Endothelial cell of umbilical vein (primary cell): ENCODE data around the gene OSGIN1. TPM values are rescaled to one million over a fixed set of nuclear protein-coding genes. Genes with fewer than 3 reads are reported as not detected.

Experiments used
- BruUV-seq: library from RNA; stranded (reverse); fragments of 400-500 nt; replicated peaks from 2 replicates; lab custom pipeline; 2021; lab: Mats Ljungman, UMichigan
- CTCF ChIA-PET: fragments of 300-600, 350-600 bp; sonication (Branson Sonifier 250); formaldehyde crosslinking; loops from one replicate; lab custom pipeline; 2021; ENCODE audit warnings: antibody characterized with exemption, inconsistent platforms; lab: Charles Lee
- POLR2A ChIA-PET: fragments of 300-600, 350-600 bp; sonication (Branson Sonifier 250); formaldehyde crosslinking; loops from one replicate; lab custom pipeline; 2021; ENCODE audit warnings: antibody characterized with exemption, inconsistent platforms; lab: Charles Lee
- DNase-seq: peaks from one replicate; pipeline ENCODE4 v3.0.0-alpha.2; 2011; ENCODE audit warnings: low read depth, low spot score
- FAIRE-seq: peaks from 2 replicates; lab custom pipeline; 2011; peaks lifted over from hg19 to GRCh38; lab: Jason Lieb, UNC
- H2AFZ ChIP-seq: 2 replicates; pipeline ENCODE4 v1.6.0; 2012; ENCODE audit warnings: low read depth, low read length, control low read depth, inconsistent platforms
- H3K27ac ChIP-seq: 2 replicates; pipeline ENCODE4 v1.5.1; 2011; ENCODE audit warnings: low read depth, mild to moderate bottlenecking, control low read depth, low read length, moderate library complexity; ENCODE audit not compliant: insufficient read depth
- H3K27me3 ChIP-seq, 2 experiments: 2 replicates each; pipeline versions ENCODE4 v1.6.0 to v1.6.1; 2011; ENCODE audit warnings: low read length in 2 of 2, mixed read lengths in 1 of 2; ENCODE audit not compliant: control insufficient read depth in 2 of 2, insufficient read depth in 2 of 2
- H3K36me3 ChIP-seq, 2 experiments: 2 replicates in 1 of 2; 3 replicates in 1 of 2; pipeline ENCODE4 v1.5.1; 2011; ENCODE audit warnings: low read length in 2 of 2, mild to moderate bottlenecking in 1 of 2, moderate library complexity in 1 of 2; ENCODE audit not compliant: control insufficient read depth in 2 of 2, insufficient read depth in 2 of 2; ENCODE audit errors: extremely low read depth in 1 of 2
- H3K4me1 ChIP-seq: 3 replicates; pipeline ENCODE4 v1.5.1; 2011; ENCODE audit warnings: mild to moderate bottlenecking, low read length; ENCODE audit not compliant: control insufficient read depth, insufficient read depth; ENCODE audit errors: extremely low read depth
- H3K4me2 ChIP-seq: 2 replicates; pipeline ENCODE4 v1.6.1; 2011; ENCODE audit warnings: low read length, control low read depth, mixed read lengths; ENCODE audit not compliant: insufficient read depth
- H3K4me3 ChIP-seq, 3 experiments: fragments of 200-600 bp in 1 of 3; sonication (generic), shearing (Covaris generic) in 1 of 3; replicated peaks in 1 of 3; 2 replicates each; pipeline ENCODE4 v1.5.1; 2011 to 2016; ENCODE audit warnings: control low read depth in 3 of 3, low read length in 3 of 3, mild to moderate bottlenecking in 2 of 3, inconsistent platforms in 1 of 3, low read depth in 1 of 3, moderate library complexity in 1 of 3; ENCODE audit not compliant: insufficient read depth in 1 of 3
- H3K79me2 ChIP-seq: 2 replicates; pipeline ENCODE4 v1.6.0; 2012; ENCODE audit warnings: low read length, inconsistent platforms; ENCODE audit not compliant: control insufficient read depth, insufficient read depth
- H3K9ac ChIP-seq: replicated peaks from 2 replicates; pipeline ENCODE3; 2011; ENCODE audit warnings: low read length, control low read depth; ENCODE audit not compliant: insufficient read depth; ENCODE audit errors: extremely low read depth
- H3K9me1 ChIP-seq: replicated peaks from 3 replicates; pipeline ENCODE4 v1.6.0; 2011; ENCODE audit warnings: mild to moderate bottlenecking, low read length; ENCODE audit not compliant: control insufficient read depth, insufficient read depth; ENCODE audit errors: extremely low read depth
- H3K9me3 ChIP-seq: replicated peaks from 2 replicates; pipeline ENCODE4 v1.5.1; 2012; ENCODE audit warnings: low read length, inconsistent platforms; ENCODE audit not compliant: control insufficient read depth, insufficient read depth
- H4K20me1 ChIP-seq: replicated peaks from 2 replicates; pipeline ENCODE3; 2011; ENCODE audit warnings: mild to moderate bottlenecking, low read length; ENCODE audit not compliant: control insufficient read depth, insufficient read depth; ENCODE audit errors: extremely low read depth
- CTCF ChIP-seq, 2 donors: IDR thresholded peaks; 1 replicate in 1 of 2; 2 replicates in 1 of 2; pipeline ENCODE4 v1.5.1; 2011; ENCODE audit warnings: low read length in 2 of 2, mild to moderate bottlenecking in 2 of 2, moderate library complexity in 2 of 2, control low read depth in 1 of 2, inconsistent platforms in 1 of 2, low read depth in 1 of 2; ENCODE audit not compliant: insufficient read depth in 1 of 2; ENCODE audit errors: extremely low read depth in 1 of 2
- EZH2 ChIP-seq: IDR thresholded peaks from 2 replicates; pipeline ENCODE4 v1.6.1; 2012; ENCODE audit warnings: borderline replicate concordance, low read depth, mild to moderate bottlenecking, moderate library complexity, low read length, inconsistent platforms; ENCODE audit not compliant: severe bottlenecking
- FOS ChIP-seq: IDR thresholded peaks from 2 replicates; pipeline ENCODE4 v1.6.1; 2011; ENCODE audit warnings: mild to moderate bottlenecking, low read length, moderate library complexity, borderline replicate concordance; ENCODE audit not compliant: insufficient read depth
- GATA2 ChIP-seq: IDR thresholded peaks from 2 replicates; pipeline ENCODE4 v1.7.0; 2011; ENCODE audit warnings: low read depth, mild to moderate bottlenecking, moderate library complexity, mixed read lengths, low read length; ENCODE audit not compliant: insufficient read length, insufficient read depth
- JUN ChIP-seq: IDR thresholded peaks from 2 replicates; pipeline ENCODE4 v1.6.1; 2011; ENCODE audit warnings: borderline replicate concordance, low read depth; ENCODE audit not compliant: insufficient read length, insufficient read depth
- MAX ChIP-seq: IDR thresholded peaks from 2 replicates; pipeline ENCODE4 v1.6.1; 2011; ENCODE audit not compliant: insufficient read depth, insufficient read length
- MYC ChIP-seq: IDR thresholded peaks from one replicate; pipeline ENCODE4 v1.6.1; 2011; ENCODE audit warnings: mild to moderate bottlenecking, low read depth, low read length
- POLR2A ChIP-seq: IDR thresholded peaks from 2 replicates; pipeline ENCODE4 v1.6.1; 2012; ENCODE audit warnings: low read depth, mild to moderate bottlenecking, control low read depth, low read length
- POLR2AphosphoS5 ChIP-seq: IDR thresholded peaks from 2 replicates; pipeline ENCODE4 v1.6.1; 2012; ENCODE audit warnings: low read depth, mild to moderate bottlenecking, control low read depth, low read length, moderate library complexity; ENCODE audit not compliant: insufficient read depth
- dilution Hi-C: fragments of 300-500 bp; cut with MboI; formaldehyde crosslinking; loops from one replicate; pipeline ENCODE4 v1.15.0; 2019; ENCODE audit warnings: low sequenced_read_pairs; ENCODE audit not compliant: extremely low pct_ligation_motif_present
- intact Hi-C: fragments of 100-400 bp; cut with micrococcal nuclease; formaldehyde crosslinking; loops from one replicate; pipeline ENCODE4 v1.10.0; 2022
- polyA plus RNA-seq, 4 experiments: library from polyadenylated mRNA; depleted of rRNA in 3 of 4; stranded (reverse) in 3 of 4; unstranded in 1 of 4; fragments of >200 nt; gene quantifications; 2 replicates each; pipeline versions ENCODE4 v1.2.1 to v1.2.3, GENCODE V29; 2011 to 2012; ENCODE audit warnings: missing spikeins in 1 of 4
- total RNA-seq: library from RNA; stranded (reverse); gene quantifications from 2 replicates; pipeline ENCODE4 v1.2.3, GENCODE V29; 2021

Gene OSGIN1
- total and polyA plus RNA-seq, 2 donors (not counting 3 experiments of a cell fraction or from before 2014, with no cell fraction given), result 9.2 to 11.0 TPM

- no peak overlapping the region for H3K4me3 ChIP-seq
- H4K20me1 ChIP-seq, result no peaks in the 10 kb centered on the region
- peak overlapping the region; percentile 39 for H2AFZ ChIP-seq
- no peak overlapping the region for H3K9ac ChIP-seq
- TF ChIP-seq FOS (no peak), GATA2 (no peak), MYC (no peak), POLR2A (no peak), JUN (no peak), POLR2AphosphoS5 (no peak)
- H3K9me3 ChIP-seq, result no peaks in the 10 kb centered on the region
- BruUV-seq, result no TSS peak
- H3K36me3 ChIP-seq, result peaks cover 0 to 20% of the 10 kb centered on the region in 2 experiments
- POLR2A ChIA-PET, result no interaction called here
- no peaks in the 10 kb centered on the region for H3K79me2 ChIP-seq
- dilution Hi-C loops, result no loop called here
- FAIRE-seq (no peak), DNase-seq (no peak)
- CTCF ChIA-PET, result interaction anchor here (1.2 to 2.9 kb wide), 2 partner anchors 9 to 13 kb away, joined by 4 to 14 read pairs; no protein-coding TSS in a partner anchor
- no peaks in the 10 kb centered on the region for H3K9me1 ChIP-seq
- H3K4me1 ChIP-seq, result no peaks in the 10 kb centered on the region
- no peak overlapping the region for H3K4me2 ChIP-seq
- intact Hi-C loops, result no loop called here
- H3K27me3 ChIP-seq, result no peaks in the 10 kb centered on the region
- no peak overlapping the region for H3K27ac ChIP-seq
Measured at GRCh38 chr16:83913245-83913633, 39.8 kb upstream of the OSGIN1 start.

GRCh38 chr16:83914091-83914710 lies 38.8 kb upstream of the OSGIN1 start:
- Histone ChIP-seq H3K4me2 (no peak overlapping the region), H2AFZ (no peak overlapping the region), H3K9me3 (no peaks in the 10 kb centered on the region), H3K27me3 (no peaks in the 10 kb centered on the region), H3K4me3 (no peak overlapping the region), H3K36me3 (peaks cover 0 to 29% of the 10 kb centered on the region in 2 experiments), H3K4me1 (no peaks in the 10 kb centered on the region), H3K9me1 (no peaks in the 10 kb centered on the region), H4K20me1 (no peaks in the 10 kb centered on the region), H3K79me2 (no peaks in the 10 kb centered on the region), H3K27ac (no peak overlapping the region), H3K9ac (no peak overlapping the region)
- DNase-seq, result no peak
- dilution Hi-C loops (no loop called here), intact Hi-C loops (no loop called here)
- no TSS peak for BruUV-seq
- POLR2A ChIA-PET, result no interaction called here
- CTCF ChIA-PET, result no interaction called here
- TF ChIP-seq CTCF (IDR thresholded peaks at IDR 0.05; ENCODE audit: extremely low read depth in 1 of 2, insufficient read depth in 1 of 2, low read depth in 1 of 2, low read length in 2 of 2) (no peak), JUN (no peak), MAX (no peak), MYC (no peak), GATA2 (no peak), EZH2 (no peak)
- FAIRE-seq, result no peak
